T-helper 1 cell treated with Interleukin-12 subunit alpha and Interleukin-12 subunit beta and Interleukin-4 antibody, amounts not matched to agents 30 μg/mL and 1 μg/mL, for 36 hours (primary cell): ENCODE results near the gene GRSF1.
"Not testable (repeated sequence)": the region's sequence is repeated elsewhere in the genome, so short reads cannot be mapped to it uniquely, and the experiment has no call there.

Experiments used
- H3K27ac Mint-ChIP-seq: one replicate; pipeline ENCODE4 v1.8.0; 2021; ENCODE audit warnings: mild to moderate bottlenecking, mixed read lengths
- H3K27me3 Mint-ChIP-seq: one replicate; pipeline ENCODE4 v1.8.0; 2021; ENCODE audit warnings: low read depth, mixed read lengths
- H3K36me3 Mint-ChIP-seq: one replicate; pipeline ENCODE4 v1.8.0; 2021; ENCODE audit warnings: low read depth, mixed read lengths
- H3K4me1 Mint-ChIP-seq: one replicate; pipeline ENCODE4 v1.8.0; 2021; ENCODE audit warnings: low read depth, mixed read lengths
- H3K4me3 Mint-ChIP-seq: one replicate; pipeline ENCODE4 v1.8.0; 2021; ENCODE audit warnings: mild to moderate bottlenecking, moderate library complexity, mixed read lengths
- H3K9me3 Mint-ChIP-seq: one replicate; pipeline ENCODE4 v1.8.0; 2021; ENCODE audit warnings: mixed read lengths

Gene GRSF1

GRCh38 chr4:70815370-70815769, 24.3 kb downstream of the GRSF1 start:
- Mint-ChIP-seq H3K27me3 (no peaks in the 10 kb centered on the region), H3K36me3 (peaks cover 16% of the 10 kb centered on the region), H3K27ac (no peak overlapping the region), H3K4me1 (peaks cover 7% of the 10 kb centered on the region), H3K9me3 (no peaks in the 10 kb centered on the region), H3K4me3 (no peak overlapping the region)

GRCh38 chr4:70808151-70808550, 31.5 kb downstream of the GRSF1 start:
- Mint-ChIP-seq H3K4me1 (no peaks in the 10 kb centered on the region), H3K36me3 (peaks cover 4% of the 10 kb centered on the region), H3K4me3 (no peak overlapping the region), H3K9me3 (no peaks in the 10 kb centered on the region), H3K27me3 (no peaks in the 10 kb centered on the region), H3K27ac (no peak overlapping the region)

GRCh38 chr4:70802928-70803580, 36.6 kb downstream of the GRSF1 start:
- Mint-ChIP-seq H3K36me3 (peaks cover 2% of the 10 kb centered on the region), H3K9me3 (no peaks in the 10 kb centered on the region), H3K27me3 (no peaks in the 10 kb centered on the region), H3K4me3 (no peak overlapping the region), H3K4me1 (peaks cover 15% of the 10 kb centered on the region), H3K27ac (peak overlapping the region; percentile 8)

- Mint-ChIP-seq H3K27ac (no peak overlapping the region), H3K4me3 (no peak overlapping the region), H3K4me1 (peaks cover 15% of the 10 kb centered on the region), H3K9me3 (no peaks in the 10 kb centered on the region), H3K27me3 (no peaks in the 10 kb centered on the region), H3K36me3 (peaks cover 4% of the 10 kb centered on the region)
Measured at GRCh38 chr4:70801265-70801809, 38.4 kb downstream of the GRSF1 start.

- Mint-ChIP-seq H3K36me3 (peaks cover 5% of the 10 kb centered on the region), H3K27ac (no peak overlapping the region), H3K4me1 (no peaks in the 10 kb centered on the region), H3K4me3 (no peak overlapping the region), H3K27me3 (no peaks in the 10 kb centered on the region), H3K9me3 (no peaks in the 10 kb centered on the region)
Measured at GRCh38 chr4:70793626-70794025, 46.1 kb downstream of the GRSF1 start.

- H3K4me3 Mint-ChIP-seq: no peak overlapping the region
- H3K27me3 Mint-ChIP-seq: no peaks in the 10 kb centered on the region
- H3K4me1 Mint-ChIP-seq: no peaks in the 10 kb centered on the region
- no peaks in the 10 kb centered on the region for H3K9me3 Mint-ChIP-seq
- no peak overlapping the region for H3K27ac Mint-ChIP-seq
- no peaks in the 10 kb centered on the region for H3K36me3 Mint-ChIP-seq
Measured at GRCh38 chr4:70788733-70789132, 51.0 kb downstream of the GRSF1 start.

- Mint-ChIP-seq H3K4me3 (no peak overlapping the region), H3K9me3 (no peaks in the 10 kb centered on the region), H3K36me3 (no peaks in the 10 kb centered on the region), H3K27ac (no peak overlapping the region), H3K4me1 (no peaks in the 10 kb centered on the region), H3K27me3 (no peaks in the 10 kb centered on the region)
Measured at GRCh38 chr4:70787496-70787895, 52.2 kb downstream of the GRSF1 start.

GRCh38 chr4:70783096-70783495, 56.6 kb downstream of the GRSF1 start:
- no peaks in the 10 kb centered on the region for H3K27me3 Mint-ChIP-seq
- no peaks in the 10 kb centered on the region for H3K36me3 Mint-ChIP-seq
- no peaks in the 10 kb centered on the region for H3K9me3 Mint-ChIP-seq
- H3K4me1 Mint-ChIP-seq: no peaks in the 10 kb centered on the region
- no peak overlapping the region for H3K27ac Mint-ChIP-seq
- H3K4me3 Mint-ChIP-seq: no peak overlapping the region

- no peak overlapping the region for H3K27ac Mint-ChIP-seq
- H3K27me3 Mint-ChIP-seq: no peaks in the 10 kb centered on the region
- no peaks in the 10 kb centered on the region for H3K9me3 Mint-ChIP-seq
- H3K4me1 Mint-ChIP-seq: no peaks in the 10 kb centered on the region
- no peak overlapping the region for H3K4me3 Mint-ChIP-seq
- H3K36me3 Mint-ChIP-seq: no peaks in the 10 kb centered on the region
Measured at GRCh38 chr4:70778888-70779422, 60.7 kb downstream of the GRSF1 start.

- no peaks in the 10 kb centered on the region for H3K4me1 Mint-ChIP-seq
- H3K4me3 Mint-ChIP-seq: no peak overlapping the region
- no peaks in the 10 kb centered on the region for H3K9me3 Mint-ChIP-seq
- no peak overlapping the region for H3K27ac Mint-ChIP-seq
- no peaks in the 10 kb centered on the region for H3K27me3 Mint-ChIP-seq
- no peaks in the 10 kb centered on the region for H3K36me3 Mint-ChIP-seq
Measured at GRCh38 chr4:70772929-70773555, 66.6 kb downstream of the GRSF1 start.

- not testable (repeated sequence) for H3K4me3 Mint-ChIP-seq, H3K36me3 Mint-ChIP-seq, H3K4me1 Mint-ChIP-seq, H3K9me3 Mint-ChIP-seq, H3K27me3 Mint-ChIP-seq, H3K27ac Mint-ChIP-seq
Measured at GRCh38 chr4:70769396-70769795, 70.3 kb downstream of the GRSF1 start.

- Mint-ChIP-seq H3K27ac (no peak overlapping the region), H3K9me3 (no peaks in the 10 kb centered on the region), H3K4me3 (no peak overlapping the region), H3K36me3 (peaks cover 4% of the 10 kb centered on the region), H3K27me3 (no peaks in the 10 kb centered on the region), H3K4me1 (no peaks in the 10 kb centered on the region)
Measured at GRCh38 chr4:70768301-70768948, 71.3 kb downstream of the GRSF1 start.
